Bone marrow (tissue), 2 donors: ENCODE measurements around the gene TSC22D3.
"Not testable (repeated sequence)": the region's sequence is repeated elsewhere in the genome, so short reads cannot be mapped to it uniquely, and the experiment has no call there.

ENCODE experiments used
- DNase-seq, 2 donors: peaks; one replicate each; lab custom pipeline; 2025; lab: John Stamatoyannopoulos, UW

The TSC22D3 gene

GRCh38 chrX:107712231-107713202, 63.1 kb downstream of the TSC22D3 start:
- DNase-seq, result peak in 1 of 2 donors; percentile 2

DNA sequence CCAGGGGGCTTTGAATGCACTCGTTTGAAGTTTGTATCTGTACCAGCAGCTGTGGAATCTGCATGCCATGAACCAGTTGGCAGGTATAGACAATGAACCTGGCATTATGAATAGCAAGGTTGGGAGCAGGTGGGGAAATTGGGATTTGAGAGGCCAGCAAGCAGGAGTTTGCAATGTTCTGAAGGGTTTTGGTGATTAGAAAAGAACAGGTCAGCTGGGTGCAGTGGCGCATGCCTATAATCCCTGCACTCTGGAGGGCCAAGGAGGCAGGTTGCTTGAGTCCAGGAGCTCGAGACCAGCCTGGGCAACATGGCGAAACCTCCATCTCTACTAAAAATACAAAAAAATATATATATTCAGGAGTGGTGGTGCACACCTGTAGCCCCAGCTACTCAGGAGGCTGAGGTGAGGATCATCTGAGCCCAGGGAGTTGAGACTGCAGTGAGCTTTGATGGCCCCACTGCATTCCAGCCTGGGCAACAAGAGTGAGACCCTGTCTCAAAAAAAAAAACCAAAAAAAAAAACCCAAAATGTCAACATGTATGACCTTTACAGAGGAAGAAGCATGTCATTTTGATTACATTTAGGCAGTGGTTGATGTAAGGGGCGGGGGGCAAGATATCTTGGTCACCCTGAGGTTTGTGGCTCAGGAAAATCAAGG, 63.9 kb downstream of the TSC22D3 start:
- no peak for DNase-seq

DNA sequence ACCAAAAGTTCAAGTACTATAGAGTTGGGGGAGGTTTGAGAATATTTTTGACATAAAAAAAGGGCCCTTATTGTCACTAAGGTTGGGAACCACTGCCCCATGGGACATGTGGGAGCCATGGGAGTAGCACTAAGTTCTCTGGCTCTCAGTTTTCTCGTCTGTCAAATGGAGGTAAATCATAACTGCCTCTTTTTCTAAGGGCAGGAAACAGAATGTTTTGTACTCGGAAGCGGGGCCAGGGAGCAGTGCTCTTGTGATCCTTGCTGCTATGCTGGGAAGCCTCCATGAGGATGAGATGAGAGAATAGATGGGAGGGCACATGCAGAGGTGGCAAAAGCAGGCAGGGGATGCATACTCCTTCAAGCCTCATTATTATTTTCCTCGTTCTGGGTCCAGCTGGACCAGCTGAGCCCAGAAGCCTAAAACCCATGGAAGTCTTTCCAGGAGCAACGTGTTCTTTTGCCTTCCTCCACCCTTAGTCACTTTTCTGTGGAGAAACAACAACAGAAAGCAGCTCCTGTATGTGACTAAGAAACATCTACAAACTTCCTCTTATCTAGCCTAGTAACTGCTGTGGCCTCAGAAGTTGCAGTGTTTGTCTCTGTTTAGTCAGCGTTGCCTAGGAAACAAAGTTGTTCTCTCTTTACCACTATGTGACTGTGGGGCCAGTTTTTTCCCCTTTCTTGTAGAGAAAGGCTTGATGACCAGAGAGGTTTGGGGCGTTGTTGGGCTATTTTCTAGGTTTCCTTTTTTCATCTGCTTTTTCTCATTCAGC, 64.8 kb downstream of the TSC22D3 start:
- peak; percentile 13 to 87 for DNase-seq

- no peak for DNase-seq
These were observed 66.3 kb downstream of the TSC22D3 start for GRCh38 chrX:107709266-107709806.

GRCh38 chrX:107708762-107709161, 66.8 kb downstream of the TSC22D3 start:
- DNase-seq, result no peak

- no peak for DNase-seq
These were observed 67.7 kb downstream of the TSC22D3 start for GRCh38 chrX:107707866-107708265.

GRCh38 chrX:107706309-107706708, 69.3 kb downstream of the TSC22D3 start:
- no peak for DNase-seq

DNA sequence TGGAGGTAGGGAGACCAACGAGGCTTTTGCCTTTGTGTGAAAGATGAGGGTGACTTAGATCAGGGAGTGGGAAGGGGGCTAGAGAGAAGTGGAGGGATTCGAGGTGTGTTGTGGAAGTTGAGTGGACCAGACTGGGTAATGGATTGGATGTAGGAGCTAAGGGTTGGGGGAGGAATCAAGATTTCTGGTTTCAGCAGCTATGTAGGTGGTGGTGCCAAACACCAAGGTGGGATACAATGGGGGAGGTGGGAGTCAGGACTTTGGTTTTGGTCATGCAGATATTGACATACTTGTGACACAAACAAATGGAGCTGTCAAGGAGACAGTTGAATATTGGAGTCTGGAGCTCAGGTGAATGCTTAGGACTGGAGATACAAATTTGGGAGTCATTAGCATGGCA, 71.0 kb downstream of the TSC22D3 start:
- DNase-seq, result no peak

DNA sequence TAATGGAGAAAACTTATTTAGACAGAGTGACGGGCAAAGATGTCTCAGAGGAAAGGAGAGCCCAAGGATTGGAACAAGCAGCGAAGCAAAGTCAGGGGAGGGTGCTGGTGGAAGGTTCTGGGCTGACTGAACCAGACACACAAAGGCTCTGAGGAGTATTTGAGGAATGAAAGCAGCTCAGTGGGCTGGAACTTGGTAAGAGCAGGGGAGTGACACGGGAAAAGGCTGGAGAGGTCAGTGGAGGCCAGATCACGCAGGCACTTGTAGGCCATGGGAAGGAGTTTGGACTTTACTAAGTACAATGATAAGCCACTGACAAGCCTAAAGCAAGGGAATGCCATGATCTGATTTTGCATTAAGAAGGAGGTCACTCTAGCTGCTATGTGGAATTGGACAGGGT, 71.4 kb downstream of the TSC22D3 start:
- DNase-seq, result no peak

DNA sequence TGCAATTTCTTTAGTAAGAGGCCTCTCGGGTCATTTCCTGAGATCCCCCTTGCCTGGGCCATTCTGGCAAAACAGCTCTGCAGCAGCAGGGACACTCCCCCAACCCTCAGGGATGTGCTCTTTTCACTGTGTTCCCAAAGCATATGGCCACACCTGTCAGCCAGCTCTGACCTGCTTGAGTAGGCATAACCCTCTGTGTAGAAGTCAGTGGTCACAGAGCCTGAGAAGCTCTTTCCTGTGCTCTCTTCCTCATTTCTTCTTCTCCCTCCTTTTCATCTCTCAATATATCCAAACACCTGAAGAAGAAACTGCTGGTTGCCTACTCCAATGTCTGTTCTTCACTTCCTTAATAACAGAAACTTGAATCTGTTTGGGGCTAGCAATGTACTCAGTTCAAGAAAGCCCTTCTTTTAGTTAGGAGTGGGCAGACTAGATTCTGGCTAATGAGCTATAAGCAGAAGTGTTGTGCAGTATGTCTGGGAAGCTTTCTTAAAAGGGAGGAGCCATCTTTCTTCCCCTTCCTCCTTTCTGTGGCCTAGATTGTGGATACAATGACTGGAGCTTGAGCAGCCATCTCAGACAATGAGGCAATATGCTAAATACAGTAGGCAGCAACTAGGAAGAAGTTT, 74.0 kb downstream of the TSC22D3 start:
- DNase-seq, result peak in 1 of 2 donors; percentile 40

DNA sequence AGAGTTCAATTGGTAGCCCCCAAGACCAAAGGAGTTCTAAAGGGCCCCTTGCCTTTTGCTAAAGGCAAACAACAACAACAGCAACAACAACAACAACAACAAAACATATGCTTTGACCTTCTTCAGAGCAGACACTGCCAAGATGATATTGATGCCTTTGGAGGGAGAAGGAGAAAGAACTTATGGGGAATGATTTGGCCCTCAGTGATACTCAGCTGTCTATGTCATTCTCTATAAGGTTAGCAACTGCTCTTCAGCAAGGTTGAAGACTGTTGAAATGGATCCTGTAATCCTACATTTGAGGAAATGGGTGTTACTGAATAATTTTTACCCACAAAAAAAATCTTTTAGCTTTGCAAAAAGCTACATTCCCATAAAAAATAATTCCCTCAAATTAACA, 74.8 kb downstream of the TSC22D3 start:
- no peak for DNase-seq

DNA sequence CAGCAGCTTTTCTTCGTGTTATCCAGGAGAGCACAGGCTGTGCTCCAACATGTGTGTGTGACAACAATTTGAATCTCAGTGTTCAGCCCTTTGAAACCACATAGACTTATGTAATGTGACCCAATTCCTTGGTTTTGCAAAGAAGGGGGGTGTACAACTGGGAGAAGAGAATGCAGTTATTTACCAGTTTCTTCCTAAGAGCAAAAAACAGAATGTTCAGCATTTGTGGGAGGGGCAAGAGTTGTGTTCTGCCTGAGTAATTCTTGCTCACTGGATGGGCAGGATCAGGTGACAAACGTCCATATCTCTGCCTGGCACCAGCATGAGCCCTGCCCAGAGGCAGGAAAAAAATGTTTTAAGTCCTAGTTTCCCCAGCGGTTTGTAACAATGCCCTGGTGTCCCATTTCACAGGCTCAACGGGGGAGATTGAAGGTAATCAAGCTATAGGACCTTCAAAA, 75.2 kb downstream of the TSC22D3 start:
- no peak for DNase-seq

- peak in 1 of 2 donors; percentile 28 for DNase-seq
These were observed 76.0 kb downstream of the TSC22D3 start for GRCh38 chrX:107699616-107700015.

GRCh38 chrX:107691024-107691448, 84.6 kb downstream of the TSC22D3 start:
- DNase-seq, result no peak

GRCh38 chrX:107687445-107687844, 88.1 kb downstream of the TSC22D3 start:
- DNase-seq, result no peak

DNA sequence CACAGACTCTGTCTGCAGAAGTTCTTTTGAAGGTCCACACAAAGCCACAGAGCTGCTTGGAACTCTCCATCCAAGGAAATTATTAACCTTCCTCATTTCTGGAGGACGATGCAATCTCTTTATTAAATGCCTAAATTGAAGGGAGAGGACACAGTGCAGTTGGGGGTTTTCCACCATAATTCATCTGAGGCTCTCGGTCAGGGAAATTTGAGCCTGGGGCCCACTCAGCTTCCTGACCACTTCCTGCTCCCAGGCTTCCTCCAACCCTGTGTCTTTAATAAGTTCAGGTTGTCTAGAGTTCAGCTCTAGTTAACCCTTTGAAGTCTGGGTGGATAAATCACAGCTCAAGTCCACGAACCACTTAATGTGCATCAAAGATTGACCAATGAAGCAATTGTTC, 88.8 kb downstream of the TSC22D3 start:
- DNase-seq, result no peak

- DNase-seq, result no peak
These were observed 89.6 kb downstream of the TSC22D3 start for GRCh38 chrX:107686026-107686425.

GRCh38 chrX:107685586-107685985, 90.0 kb downstream of the TSC22D3 start:
- DNase-seq, result not testable (repeated sequence)

- DNase-seq, result peak in 1 of 2 donors; percentile 16
These were observed 90.6 kb downstream of the TSC22D3 start for GRCh38 chrX:107684956-107685385.

GRCh38 chrX:107683931-107684330, 91.7 kb downstream of the TSC22D3 start:
- no peak for DNase-seq

- no peak for DNase-seq
These were observed 92.3 kb downstream of the TSC22D3 start for GRCh38 chrX:107683124-107683895.
